Measurements from ENCODE around the gene TMEM120B.

TMEM120B gene

GRCh38 chr12:121793440-121793837 is 80.9 kb downstream of the TMEM120B start, which contains the start of gene RHOF:
Gene RHOF (minus strand): TSS chr12:121793688. CDS start chr12:121793633, 55 bp downstream.
- no peak for DNase-seq (ENCODE audit: low read depth)

DNA sequence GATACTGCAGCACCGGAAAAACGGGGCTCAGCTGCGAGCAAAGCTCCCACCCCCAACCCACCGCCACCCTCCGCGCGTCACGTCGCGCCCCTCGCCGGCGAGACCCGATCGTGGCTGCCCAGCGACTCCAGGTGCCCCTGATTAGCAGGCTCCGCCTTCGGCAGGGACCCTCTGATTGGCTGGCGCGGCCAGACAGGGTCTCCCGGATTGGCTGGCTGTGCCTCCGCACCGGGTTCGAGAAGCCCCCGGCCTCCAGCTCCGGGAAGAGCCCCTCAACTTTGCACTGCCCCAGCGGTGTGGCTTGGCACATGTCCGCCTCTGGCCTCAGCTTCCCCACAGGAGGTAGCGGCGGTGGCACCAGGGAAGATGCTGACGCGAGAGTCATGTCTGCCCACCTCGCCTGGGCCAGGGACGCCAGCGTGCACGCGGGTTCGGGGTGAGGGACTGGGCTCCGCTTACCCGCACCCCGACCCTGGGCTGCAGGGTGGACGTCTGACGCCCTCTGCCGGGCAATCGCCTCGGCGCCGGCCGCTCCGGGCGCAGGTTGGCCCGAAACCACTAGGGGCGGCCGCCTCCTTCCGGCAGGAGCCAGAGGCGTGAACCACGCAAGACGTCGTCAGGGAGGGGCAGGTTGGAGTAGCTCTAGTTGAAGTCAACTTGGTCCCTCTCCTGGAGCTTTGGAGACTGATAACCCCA is 81.4 kb downstream of the TMEM120B start:
- DNase-seq (ENCODE audit: low read depth) = peak; percentile 88

DNA sequence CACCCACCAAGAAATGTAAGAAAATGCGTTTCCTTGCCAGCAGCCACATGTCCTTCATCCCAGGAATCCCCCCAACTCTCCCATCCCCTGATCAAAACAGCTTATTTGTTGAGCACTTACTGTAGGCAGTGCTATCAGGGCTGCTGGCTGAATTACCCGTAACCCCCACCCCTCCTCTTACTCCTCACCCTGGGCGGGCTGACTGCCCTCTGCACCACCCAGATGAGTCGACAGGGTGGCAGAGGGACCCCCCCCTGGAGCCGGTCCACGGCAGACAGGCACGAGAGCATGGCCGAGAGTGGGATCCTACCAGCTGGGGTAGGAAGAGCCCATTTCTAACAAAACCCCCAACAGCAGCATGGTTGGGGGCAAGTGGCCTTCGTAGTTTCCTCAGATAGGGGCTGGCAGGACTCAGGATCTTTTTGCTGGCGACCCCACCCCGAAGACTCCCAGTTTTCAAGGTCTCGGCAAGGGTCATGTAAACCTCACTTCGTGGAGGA is 82.0 kb downstream of the TMEM120B start:
- DNase-seq (ENCODE audit: low read depth) = no peak

GRCh38 chr12:121795034-121795968 is 82.7 kb downstream of the TMEM120B start:
- peak; percentile 81 for DNase-seq (ENCODE audit: low read depth)

DNA sequence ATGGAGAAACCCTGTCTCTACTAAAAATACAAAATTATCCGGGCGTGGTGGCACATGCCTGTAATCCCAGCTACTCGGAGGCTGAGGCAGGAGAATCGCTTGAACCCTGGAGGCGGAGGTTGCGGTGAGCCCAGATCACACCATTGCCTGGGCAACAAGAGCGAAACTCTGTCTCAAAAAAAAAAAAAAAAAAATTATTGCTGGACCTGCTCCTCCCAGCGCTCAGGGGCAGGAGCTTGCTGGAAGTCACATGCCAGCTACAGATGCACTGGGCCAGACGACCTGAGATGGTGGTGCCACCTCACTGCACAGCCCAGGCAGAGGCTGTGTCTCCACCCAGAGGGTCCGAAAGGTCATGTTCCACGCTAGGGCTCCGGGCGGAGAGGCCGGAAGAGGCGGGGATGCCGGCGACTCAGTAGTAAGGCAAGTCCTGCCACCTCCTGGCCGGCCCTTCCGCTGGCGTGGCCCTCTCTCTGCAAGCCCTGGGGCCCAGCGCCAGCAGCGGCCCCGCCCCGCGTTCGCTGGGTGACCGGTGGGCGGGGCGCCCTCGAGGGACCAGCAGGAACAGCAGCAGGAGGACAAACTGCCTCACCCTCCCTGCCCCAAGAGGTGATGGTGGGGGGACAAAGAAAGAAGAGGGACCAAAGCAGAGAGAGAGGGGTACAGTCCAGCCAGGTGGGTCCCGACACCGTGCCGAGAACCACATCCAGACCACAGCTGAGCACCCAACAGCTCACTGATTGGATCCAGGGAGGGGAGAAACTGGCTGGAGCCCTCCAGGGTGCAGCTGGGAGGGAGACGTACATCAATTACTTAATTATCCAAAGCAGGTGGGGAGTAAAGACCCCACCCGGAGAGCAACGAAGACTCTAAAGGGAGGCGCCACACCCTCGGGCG is 84.6 kb downstream of the TMEM120B start:
- no peak for DNase-seq (ENCODE audit: low read depth)

DNA sequence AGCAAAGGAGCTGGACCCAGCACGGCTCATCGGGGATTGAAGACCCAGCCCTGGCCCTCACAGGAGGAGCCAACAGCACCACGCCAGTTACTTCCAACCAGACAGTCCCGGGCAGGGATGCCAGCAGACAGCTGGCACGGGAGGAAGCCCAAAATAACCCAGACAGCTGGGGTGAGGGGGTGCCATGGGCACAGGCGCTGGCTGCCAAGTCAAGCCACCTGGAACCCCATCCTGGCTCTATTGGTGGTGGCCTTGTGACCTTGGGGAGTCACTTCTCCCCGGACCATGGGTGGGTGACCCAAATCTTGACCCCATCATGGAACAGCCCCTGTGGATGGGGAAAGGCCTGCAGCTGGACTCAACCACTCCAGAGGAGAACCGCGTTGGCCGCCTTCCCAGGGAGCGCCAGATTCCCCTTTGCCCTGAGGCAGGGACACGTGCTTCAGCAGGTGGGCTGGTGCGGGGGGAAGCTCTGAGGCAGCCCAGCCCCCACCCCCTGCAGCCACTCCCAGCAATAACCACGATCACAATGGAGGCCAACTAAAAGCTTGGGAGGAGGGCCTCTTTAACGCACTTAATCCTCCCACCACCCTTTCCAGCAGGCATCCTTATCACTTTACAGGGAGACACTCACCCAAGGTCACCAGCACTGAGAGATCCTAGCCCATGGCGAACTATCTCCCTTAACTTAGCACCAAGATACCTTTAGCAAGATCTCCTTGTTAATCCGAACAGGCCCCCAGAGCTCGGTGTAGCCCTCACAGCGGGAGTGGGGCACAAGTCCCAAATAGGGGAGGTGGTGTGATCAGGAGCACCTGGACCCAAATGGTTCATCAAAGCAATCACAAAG is 85.6 kb downstream of the TMEM120B start:
- no peak for DNase-seq (ENCODE audit: low read depth)

GRCh38 chr12:121798787-121799155 is 86.2 kb downstream of the TMEM120B start:
- no peak for DNase-seq (ENCODE audit: low read depth)

- no peak for DNase-seq (ENCODE audit: low read depth)
These were observed 86.7 kb downstream of the TMEM120B start for GRCh38 chr12:121799156-121799841.

- DNase-seq (ENCODE audit: low read depth) = no peak
These were observed 87.5 kb downstream of the TMEM120B start for GRCh38 chr12:121799842-121800693.

GRCh38 chr12:121800694-121801594 is 88.4 kb downstream of the TMEM120B start:
- DNase-seq (ENCODE audit: low read depth) = no peak

DNA sequence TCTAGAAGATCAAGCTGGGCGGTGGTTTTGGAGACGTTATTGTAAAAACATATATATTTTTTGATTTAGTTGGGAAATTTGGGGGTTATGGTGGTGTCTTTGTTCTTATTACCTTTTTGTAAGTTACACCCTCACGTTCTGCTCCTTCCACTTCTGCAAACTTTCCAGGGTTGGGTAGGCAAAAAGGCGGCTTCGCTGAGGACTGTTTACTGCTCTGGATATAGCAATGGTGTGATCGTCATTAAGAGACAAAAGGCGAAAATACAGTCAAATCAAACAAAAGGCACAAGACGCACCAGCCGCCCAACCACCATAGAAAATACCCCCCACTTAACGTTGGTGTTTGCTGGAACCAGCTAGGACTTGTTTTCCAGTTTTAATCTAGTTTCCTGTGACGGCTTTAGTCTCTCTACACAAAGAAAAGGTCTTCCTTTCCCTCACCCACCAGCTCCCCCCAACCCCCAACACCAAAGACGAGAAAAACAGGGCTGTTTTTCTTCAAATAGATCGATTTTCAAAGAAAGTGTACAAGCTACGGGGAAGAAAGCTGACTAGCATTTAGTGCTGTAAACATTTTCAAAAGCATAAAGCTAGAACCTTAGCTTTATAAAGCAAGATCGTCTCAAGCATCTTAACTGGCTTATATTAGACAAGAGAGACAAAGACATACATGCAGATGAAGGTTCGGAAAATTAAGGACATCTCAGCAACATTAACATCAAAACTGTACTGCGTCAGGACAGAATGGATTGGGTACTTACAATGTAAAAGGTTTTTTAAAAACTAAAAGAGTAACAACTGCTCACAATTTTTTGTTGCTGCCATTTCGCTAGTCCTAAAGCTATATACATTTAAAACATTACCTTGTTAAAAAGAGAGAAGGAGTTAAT is 89.3 kb downstream of the TMEM120B start:
- no peak for DNase-seq (ENCODE audit: low read depth)

DNA sequence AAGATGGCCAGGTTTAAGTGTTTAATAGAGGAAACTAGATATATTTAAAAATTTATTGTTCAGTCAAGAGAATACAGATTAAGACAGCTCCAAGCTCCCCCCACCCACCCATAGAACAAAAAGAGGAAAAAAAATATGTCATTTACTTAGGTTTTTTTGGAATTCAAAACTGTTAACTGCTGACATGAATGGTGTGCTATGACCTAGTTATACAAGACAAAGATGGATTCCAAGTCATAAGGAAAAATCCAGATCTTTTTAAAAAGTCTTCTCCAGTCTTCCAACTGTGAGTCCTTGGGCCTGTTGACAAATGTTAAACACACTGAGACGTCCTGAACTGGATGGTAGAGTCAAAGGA is 89.9 kb downstream of the TMEM120B start:
- DNase-seq (ENCODE audit: low read depth) = no peak

DNA sequence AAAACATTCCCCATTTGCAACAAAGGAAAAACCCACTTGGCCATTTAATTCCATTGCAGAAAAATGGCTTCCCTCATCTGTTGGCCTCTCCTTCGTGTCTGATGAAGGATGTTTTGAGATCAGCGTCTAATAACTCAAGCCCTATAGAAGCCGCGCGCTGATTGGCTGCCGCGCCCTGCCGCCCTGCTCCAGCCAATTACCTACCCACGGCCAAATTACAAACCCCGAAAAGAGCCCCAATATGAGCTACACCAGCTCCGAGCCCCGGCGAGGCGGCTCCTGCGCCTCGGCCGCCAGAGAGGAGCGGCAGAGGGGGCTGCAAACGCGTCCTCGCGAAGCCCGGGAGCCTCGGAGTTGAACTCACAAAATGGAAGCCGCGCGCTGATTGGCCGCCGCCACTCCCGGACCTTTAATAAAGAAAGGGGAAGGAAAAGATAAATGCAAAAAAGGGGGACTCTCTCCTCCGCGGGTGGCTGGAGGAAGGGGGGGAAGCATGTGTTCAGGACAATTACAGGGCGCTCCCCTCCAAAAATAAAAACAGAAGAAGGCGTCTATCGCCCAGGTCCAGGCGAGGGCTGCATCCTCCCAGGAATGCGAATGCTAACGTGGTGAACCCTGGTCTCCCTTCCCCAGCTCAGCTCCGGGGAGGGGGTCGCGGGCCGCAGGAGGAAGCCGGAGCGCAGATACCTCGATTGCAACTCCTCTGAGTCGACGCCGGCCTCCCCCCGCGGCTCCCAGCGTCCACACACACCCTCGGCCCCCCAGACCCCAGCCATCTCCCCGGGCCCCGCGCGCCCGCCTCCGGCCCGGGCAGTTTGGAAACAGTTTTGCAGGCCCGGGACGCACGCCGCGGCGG is 90.5 kb downstream of the TMEM120B start:
- peak; percentile 75 for DNase-seq (ENCODE audit: low read depth)

GRCh38 chr12:121803861-121804416 is 91.4 kb downstream of the TMEM120B start, which contains the start of gene SETD1B:
Gene SETD1B (plus strand): TSS chr12:121804009. CDS start chr12:121804738, 729 bp downstream.
- no peak for DNase-seq (ENCODE audit: low read depth)

DNA sequence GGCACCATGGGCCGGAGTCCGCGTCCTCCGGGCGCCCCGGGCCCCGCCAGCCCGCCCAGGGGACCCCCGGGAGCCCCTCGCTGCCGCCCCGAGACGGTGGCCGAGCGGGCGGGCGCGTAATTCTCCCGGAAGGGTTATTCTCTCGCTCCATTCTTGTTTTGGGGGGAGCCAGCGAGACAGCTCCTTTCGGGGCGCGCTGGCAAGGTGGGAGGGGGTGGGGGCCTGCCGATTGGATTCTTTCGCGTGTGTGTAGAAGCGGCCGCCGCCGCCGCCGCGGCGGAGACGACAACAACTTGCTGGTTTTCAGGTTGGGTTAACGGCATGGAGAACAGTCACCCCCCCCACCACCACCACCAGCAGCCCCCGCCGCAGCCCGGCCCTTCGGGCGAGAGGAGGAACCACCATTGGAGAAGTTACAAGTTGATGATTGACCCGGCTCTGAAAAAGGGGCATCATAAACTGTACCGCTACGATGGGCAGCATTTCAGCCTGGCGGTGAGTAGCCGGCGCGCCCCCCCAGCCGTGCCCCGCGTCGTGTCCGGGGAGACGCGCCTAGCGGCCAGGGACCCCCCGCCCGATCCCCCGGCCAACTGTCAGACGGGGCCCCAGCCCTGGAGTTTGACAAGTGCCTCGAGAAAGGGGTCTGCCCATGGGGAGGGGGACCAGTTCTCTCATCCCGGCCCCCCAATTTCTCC is 92.0 kb downstream of the TMEM120B start:
- no peak for DNase-seq (ENCODE audit: low read depth)

Data from stimulated activated CD8-positive, alpha-beta memory T cell treated with anti-CD3 and anti-CD28 coated beads, Interleukin-15, amount 100 ng/mL, for 1 hour (primary cell).